Testis (tissue), 3 donors: ENCODE data around the gene CNDP1. TPM values are rescaled to one million over a fixed set of nuclear protein-coding genes. Genes with fewer than 3 reads are reported as not detected.

ENCODE experiments used
- DNase-seq: peaks from one replicate; pipeline ENCODE4 v3.0.0-alpha.2; 2019
- H3K27ac ChIP-seq, 2 donors: fragments of 200-600 bp; sonication (generic); one replicate each; pipeline ENCODE4 v1.5.1; 2019
- H3K27me3 ChIP-seq: fragments of 200-600 bp; sonication (generic); one replicate; pipeline ENCODE4 v1.5.1; 2019
- H3K36me3 ChIP-seq: fragments of 200-600 bp; sonication (generic); one replicate; pipeline ENCODE4 v1.5.1; 2017; ENCODE audit warnings: low read depth; ENCODE audit errors: missing control alignments
- H3K4me1 ChIP-seq: fragments of 200-600 bp; sonication (generic); one replicate; pipeline ENCODE4 v1.5.1; 2019
- H3K4me3 ChIP-seq, 2 donors: fragments of 200-600 bp; sonication (generic); one replicate each; pipeline ENCODE4 v1.5.1; 2017 to 2019
- H3K9me3 ChIP-seq: fragments of 200-600 bp; sonication (generic); one replicate; pipeline ENCODE4 v1.5.1; 2017
- POLR2A ChIP-seq: fragments of 450-650 bp; IDR thresholded peaks from one replicate; pipeline ENCODE4 v1.6.1; 2017; ENCODE audit warnings: antibody characterized with exemption, mild to moderate bottlenecking, moderate library complexity
- WGBS, 2 donors: methylation state at CpG; one replicate each; pipeline ENCODE4 v1.1.5; 2018; 5-methylcytosine and 5-hydroxymethylcytosine counted together
- intact Hi-C: fragments of 100-400 bp; cut with DNase I; formaldehyde crosslinking; loops from one replicate; pipeline ENCODE4 v1.15.1; 2023; ENCODE audit warnings: low total_unique reads
- polyA plus RNA-seq: library from polyadenylated mRNA; stranded (reverse); fragments of 350-450 nt; fragmentation: Illumina TruSeq; extraction: RNeasy Lipid Tissue Mini Kit (QIAGEN cat#74804); gene quantifications from one replicate; pipeline ENCODE4 v1.2.3, GENCODE V29; 2014; ENCODE audit warnings: low read depth, low replicate concordance; ENCODE audit not compliant: insufficient read depth
- total RNA-seq, 2 donors: library from RNA; depleted of rRNA; stranded (reverse); fragments of >200 nt; gene quantifications; one replicate each; pipeline ENCODE4 v1.2.3, GENCODE V29; 2016
- TF ChIP-seq, protein P1 (sequence below), 3 experiments: fragments of 450-650 bp in 2 of 3; fragments of 200-600 bp in 1 of 3; sonication (generic) in 1 of 3; IDR thresholded peaks; one replicate each; pipeline ENCODE4 v1.5.1; 2016 to 2019; ENCODE audit warnings: antibody characterized with exemption in 3 of 3, mild to moderate bottlenecking in 2 of 3, moderate library complexity in 1 of 3

CNDP1 gene
- total and polyA plus RNA-seq, 3 donors from 2014 or later = 0.31 to 1.3 (median 0.40) TPM

DNA sequence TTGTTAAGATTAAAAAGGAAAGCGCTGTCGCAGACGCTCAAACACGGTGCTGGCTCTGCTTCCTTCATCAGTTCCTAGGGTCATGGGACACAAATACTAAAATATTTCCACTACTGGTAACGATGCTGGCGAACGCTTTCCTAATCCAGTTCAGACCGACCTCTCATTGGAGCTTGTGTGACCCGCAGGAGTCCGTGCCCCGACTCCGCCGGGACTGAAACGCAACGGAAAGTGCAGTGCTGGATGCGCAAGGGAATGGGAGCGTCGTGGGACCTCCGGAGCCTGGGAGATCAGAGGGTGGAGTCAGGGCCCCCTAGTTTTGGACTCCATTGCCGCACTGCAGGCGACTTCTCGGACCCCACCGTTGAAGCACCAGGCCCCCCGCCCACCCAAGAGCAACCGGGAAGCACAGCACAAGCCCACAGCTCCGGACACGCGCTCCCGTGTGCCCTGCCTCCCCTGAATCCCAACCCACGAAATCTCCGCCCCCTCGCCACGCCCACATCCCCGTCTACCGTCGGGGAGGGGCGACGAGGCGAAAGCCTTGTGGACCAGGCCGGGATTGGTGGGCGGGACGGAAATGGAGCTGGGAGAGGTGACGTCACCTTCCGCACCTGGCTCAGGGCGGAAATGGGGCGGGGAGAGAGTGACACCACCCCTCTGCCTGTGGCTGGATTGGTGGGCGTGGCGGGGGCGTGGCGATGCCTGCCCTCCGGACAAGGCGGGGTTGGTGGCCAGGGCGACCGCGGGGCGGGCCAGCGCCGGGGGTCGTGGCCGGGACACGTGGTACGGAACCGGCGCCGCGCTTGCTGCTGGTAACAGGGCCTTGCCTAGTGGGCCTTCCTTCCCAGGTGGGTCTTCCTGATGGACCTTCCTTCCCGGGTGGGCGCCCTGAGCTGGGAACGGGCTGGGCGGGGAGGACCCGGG lies 38.5 kb upstream of the CNDP1 start, which contains the start of gene CNDP2:
CNDP2 (plus strand) TSS at position 783 of the 927 bp plus-strand sequence. CDS start 3,611 bp downstream, outside the sequence.
- Histone ChIP-seq H3K27ac (peak within 1 kb of the TSS; percentile 82 to 93), H3K4me3 (peak within 1 kb of the TSS; percentile 90 to 96), H3K4me1 (peaks cover 9% of the 10 kb centered on the region), H3K36me3 (no peaks in the 10 kb centered on the region), H3K27me3 (no peaks in the 10 kb centered on the region), H3K9me3 (no peaks in the 10 kb centered on the region)
- TF ChIP-seq POLR2A = peak; percentile 59
- TF ChIP-seq, protein P1, sequence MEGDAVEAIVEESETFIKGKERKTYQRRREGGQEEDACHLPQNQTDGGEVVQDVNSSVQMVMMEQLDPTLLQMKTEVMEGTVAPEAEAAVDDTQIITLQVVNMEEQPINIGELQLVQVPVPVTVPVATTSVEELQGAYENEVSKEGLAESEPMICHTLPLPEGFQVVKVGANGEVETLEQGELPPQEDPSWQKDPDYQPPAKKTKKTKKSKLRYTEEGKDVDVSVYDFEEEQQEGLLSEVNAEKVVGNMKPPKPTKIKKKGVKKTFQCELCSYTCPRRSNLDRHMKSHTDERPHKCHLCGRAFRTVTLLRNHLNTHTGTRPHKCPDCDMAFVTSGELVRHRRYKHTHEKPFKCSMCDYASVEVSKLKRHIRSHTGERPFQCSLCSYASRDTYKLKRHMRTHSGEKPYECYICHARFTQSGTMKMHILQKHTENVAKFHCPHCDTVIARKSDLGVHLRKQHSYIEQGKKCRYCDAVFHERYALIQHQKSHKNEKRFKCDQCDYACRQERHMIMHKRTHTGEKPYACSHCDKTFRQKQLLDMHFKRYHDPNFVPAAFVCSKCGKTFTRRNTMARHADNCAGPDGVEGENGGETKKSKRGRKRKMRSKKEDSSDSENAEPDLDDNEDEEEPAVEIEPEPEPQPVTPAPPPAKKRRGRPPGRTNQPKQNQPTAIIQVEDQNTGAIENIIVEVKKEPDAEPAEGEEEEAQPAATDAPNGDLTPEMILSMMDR (IDR thresholded peaks at IDR 0.05) = no peak
- intact Hi-C loops = no loop called here
- WGBS, 2 donors = 1% methylated on average over 31 to 66 of the region's 71 CpGs
- peak; percentile 100 for DNase-seq

DNA sequence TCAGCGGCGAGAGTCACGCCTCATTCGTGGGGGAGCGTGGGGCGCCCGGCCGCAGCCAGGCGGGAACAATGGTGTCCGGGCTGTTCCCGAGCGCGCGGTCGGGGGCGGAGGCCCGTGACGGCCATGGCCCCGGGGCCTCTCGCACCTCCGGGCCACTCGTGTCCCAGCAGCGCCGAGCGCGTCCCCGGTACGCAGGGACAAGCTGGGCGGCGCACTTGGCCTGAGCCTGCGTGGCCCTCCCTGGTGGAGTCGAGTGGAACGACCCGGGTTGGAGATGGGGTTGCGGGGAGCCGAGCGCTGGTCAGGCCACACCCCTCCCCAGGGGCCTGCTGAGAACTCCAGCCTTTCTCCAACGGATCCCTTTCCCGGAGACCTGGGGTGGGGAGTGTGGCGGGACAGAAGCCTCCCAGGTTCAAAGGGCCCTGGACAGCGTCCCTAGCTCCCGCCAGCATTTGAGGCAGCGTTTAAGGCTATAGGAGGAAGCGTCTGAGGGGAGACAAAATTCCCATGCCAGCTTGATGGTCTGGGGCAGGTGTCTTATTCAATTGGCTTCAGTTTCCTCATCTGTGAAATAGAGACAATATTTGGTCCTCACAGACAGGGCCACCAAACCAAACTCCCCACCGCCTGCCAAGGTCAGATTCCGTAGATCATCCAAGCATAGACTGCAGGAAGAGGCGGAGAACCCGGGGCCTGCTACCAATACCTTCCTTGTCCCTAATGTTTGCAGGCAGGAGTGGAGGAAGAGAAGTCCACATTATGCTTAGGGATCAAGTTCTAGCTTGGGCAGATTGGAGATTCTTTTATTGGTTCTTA lies 37.6 kb upstream of the CNDP1 start:
- Histone ChIP-seq H3K9me3 (no peaks in the 10 kb centered on the region), H3K27me3 (no peaks in the 10 kb centered on the region), H3K4me1 (peaks cover 10% of the 10 kb centered on the region), H3K4me3 (peak overlapping the region; percentile 90 to 96), H3K27ac (peak overlapping the region; percentile 76 to 93), H3K36me3 (no peaks in the 10 kb centered on the region)
- DNase-seq = peak; percentile 57
- WGBS, 2 donors = 3 to 20% methylated on average over 4 to 37 of the region's 48 CpGs
- intact Hi-C loops = no loop called here
- no peak for TF ChIP-seq POLR2A
- TF ChIP-seq, protein P1 (IDR thresholded peaks at IDR 0.05) = no peak

DNA sequence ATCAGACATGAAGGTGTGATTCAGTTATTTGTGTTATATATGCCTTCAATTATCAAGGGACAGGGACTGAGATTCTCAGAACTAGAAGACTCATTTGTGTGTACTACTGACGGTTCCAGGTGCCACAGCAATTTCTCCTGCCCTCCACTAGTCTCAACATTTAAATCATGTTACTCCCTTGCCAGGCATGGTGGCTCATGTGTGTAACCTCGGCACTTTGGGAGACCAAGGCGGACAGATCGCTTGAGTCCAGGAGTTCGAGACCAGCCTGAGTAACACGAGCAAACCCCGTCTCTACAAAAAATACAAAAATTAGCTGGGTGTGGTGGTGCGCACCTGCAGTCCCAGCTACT lies 37.0 kb upstream of the CNDP1 start:
- TF ChIP-seq, protein P1 (IDR thresholded peaks at IDR 0.05) = no peak
- TF ChIP-seq POLR2A = no peak
- Histone ChIP-seq H3K4me3 (peak overlapping the region in 1 of 2 donors; percentile 96), H3K4me1 (peaks cover 14% of the 10 kb centered on the region), H3K9me3 (no peaks in the 10 kb centered on the region), H3K27me3 (no peaks in the 10 kb centered on the region), H3K27ac (peak overlapping the region; percentile 76 to 93), H3K36me3 (no peaks in the 10 kb centered on the region)
- no peak for DNase-seq
- intact Hi-C loops = no loop called here
- WGBS, 2 donors = 69 to 82% methylated on average over 8 of the region's 8 CpGs

DNA sequence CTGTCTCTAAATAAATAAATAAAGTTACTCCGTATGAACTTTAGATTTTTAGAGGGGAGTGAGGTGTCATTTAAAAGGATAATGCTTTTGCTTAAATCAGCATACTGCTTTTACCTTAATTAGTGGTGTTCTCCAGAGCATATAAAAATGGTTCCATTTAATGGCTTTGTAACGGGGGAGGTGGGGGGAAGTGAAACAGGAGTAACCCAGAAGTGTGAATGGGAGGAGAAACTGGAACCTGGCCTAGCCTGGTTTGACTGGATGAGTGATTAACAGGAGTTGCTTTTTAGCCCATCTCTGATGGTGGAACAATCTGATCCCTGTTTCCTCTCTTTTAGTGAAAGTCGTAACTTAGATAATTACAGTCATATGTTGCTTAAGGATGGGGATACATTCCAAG lies 36.5 kb upstream of the CNDP1 start:
- no peaks in the 10 kb centered on the region for H3K9me3 ChIP-seq
- H3K4me1 ChIP-seq = peaks cover 14% of the 10 kb centered on the region
- no peaks in the 10 kb centered on the region for H3K36me3 ChIP-seq
- TF ChIP-seq, protein P1 (IDR thresholded peaks at IDR 0.05) = no peak
- TF ChIP-seq POLR2A = no peak
- 76 to 78% methylated on average over 3 of the region's 3 CpGs for WGBS, 2 donors
- H3K4me3 ChIP-seq = no peak overlapping the region
- no peaks in the 10 kb centered on the region for H3K27me3 ChIP-seq
- intact Hi-C loops = no loop called here
- peak overlapping the region in 1 of 2 donors; percentile 93 for H3K27ac ChIP-seq
- no peak for DNase-seq
